ENCODE measurements around the gene DOCK6.

Gene DOCK6

DNA sequence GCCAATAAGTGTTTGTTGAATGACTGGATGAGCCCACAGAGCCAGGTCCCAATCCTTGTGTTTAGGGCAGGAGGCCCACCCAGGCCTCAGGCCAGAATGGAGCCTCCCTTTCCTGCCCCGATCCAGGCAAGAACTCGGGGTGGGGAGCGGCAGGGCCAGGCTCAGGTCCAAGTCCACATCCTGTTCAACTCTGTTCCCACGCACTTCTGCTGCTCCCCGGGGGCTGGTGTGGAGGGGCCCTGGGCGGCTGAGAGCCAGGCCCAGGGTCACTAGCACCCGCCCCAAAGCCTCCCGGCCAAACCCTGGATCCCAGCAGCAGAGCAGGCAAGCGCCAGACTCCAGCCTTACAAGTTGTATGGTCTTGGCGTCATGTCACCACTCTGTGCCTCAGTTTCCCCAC lies 14.9 kb downstream of the DOCK6 start:
- H3K4me3 ChIP-seq (ENCODE audit: low read length) = no peak overlapping the region
- DNase-seq (ENCODE audit: low read depth) = no peak

DNA sequence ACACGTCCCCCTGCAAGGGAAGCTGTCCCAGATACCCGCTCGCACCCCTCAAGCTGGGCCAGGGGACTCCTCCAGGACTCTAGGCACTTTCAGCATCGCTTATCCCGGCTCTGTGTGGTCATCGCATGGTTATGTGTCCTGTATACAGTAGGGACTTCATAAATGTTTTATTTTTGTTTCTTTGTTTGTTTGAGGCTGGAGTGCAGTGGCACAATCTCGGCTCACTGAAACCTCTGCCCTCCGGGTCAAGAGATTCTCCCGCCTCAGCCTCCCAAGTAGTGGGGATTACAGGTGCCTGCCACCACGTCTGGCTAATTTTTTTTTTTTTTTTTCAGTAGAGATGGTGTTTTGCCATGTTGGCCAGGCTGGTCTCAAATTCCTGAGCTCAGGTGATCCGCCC lies 15.4 kb downstream of the DOCK6 start:
- TF ChIP-seq, protein P1, sequence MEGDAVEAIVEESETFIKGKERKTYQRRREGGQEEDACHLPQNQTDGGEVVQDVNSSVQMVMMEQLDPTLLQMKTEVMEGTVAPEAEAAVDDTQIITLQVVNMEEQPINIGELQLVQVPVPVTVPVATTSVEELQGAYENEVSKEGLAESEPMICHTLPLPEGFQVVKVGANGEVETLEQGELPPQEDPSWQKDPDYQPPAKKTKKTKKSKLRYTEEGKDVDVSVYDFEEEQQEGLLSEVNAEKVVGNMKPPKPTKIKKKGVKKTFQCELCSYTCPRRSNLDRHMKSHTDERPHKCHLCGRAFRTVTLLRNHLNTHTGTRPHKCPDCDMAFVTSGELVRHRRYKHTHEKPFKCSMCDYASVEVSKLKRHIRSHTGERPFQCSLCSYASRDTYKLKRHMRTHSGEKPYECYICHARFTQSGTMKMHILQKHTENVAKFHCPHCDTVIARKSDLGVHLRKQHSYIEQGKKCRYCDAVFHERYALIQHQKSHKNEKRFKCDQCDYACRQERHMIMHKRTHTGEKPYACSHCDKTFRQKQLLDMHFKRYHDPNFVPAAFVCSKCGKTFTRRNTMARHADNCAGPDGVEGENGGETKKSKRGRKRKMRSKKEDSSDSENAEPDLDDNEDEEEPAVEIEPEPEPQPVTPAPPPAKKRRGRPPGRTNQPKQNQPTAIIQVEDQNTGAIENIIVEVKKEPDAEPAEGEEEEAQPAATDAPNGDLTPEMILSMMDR (conservative IDR thresholded peaks at IDR 0.05; ENCODE audit: low read length) = no peak
- DNase-seq (ENCODE audit: low read depth) = no peak
- no peak overlapping the region for H3K4me3 ChIP-seq (ENCODE audit: low read length)

More for the DNA sequence above, 14.9 kb downstream of the DOCK6 start:
- TF ChIP-seq, protein P1 (conservative IDR thresholded peaks at IDR 0.05; ENCODE audit: low read length) = no peak

DNA sequence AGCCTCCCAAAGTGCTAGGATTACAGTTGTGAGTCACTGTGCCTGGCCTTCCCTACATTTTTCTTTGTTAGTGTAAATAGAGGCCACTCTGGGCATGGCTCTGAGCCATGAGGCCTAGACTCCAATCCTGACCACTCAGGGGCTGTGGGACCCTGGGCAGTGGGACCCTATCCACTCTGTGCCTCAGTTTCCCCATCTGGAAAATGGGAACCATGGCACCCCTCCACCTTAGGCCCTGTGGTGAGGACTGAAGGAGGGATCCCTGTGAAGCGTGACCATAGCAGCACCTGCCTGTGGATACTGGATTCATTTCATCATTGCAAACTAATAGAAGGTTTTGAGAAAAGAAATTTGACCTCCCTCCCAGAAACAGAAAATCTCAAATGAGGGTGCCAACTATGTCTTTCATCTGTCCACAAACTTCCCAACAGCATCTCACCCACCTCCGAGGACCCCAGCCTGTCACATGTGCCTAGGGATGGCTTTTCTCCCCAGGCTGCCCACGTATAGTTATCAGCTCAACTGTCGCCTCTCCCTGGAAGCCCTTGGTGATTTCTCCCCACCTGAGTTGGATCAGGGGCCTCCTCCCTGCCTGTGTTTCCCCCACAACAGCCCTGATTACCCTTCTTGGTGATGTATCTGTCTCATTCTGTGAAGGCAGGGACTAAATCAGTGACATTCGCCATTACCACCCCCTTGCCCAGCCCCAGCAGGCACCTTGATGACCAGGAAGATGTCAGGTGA lies 17.3 kb downstream of the DOCK6 start:
- TF ChIP-seq, protein P1 (conservative IDR thresholded peaks at IDR 0.05; ENCODE audit: low read length) = no peak
- no peak for DNase-seq (ENCODE audit: low read depth)

DNA sequence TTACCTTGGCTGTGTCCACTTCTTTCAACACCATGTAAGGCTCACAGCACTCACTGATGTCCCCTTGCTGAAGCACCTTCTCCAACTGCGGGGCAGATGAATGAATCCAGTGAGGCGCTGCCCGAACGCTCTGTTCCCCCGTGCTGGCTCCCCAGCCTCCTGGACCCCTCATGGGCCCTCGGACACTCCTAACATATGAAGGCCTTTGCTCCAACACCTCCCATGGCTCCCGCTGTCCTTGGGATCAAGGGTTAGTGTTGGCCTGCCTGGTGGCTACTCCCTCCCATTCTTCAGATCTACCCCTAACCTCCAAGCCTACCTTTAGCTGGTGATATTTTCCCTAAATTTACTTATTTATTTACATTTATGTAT lies 18.5 kb downstream of the DOCK6 start:
- TF ChIP-seq, protein P1 (conservative IDR thresholded peaks at IDR 0.05; ENCODE audit: low read length) = no peak
- no peak overlapping the region for H3K4me3 ChIP-seq (ENCODE audit: low read length)
- DNase-seq (ENCODE audit: low read depth) = no peak

More for the DNA sequence above, 17.3 kb downstream of the DOCK6 start:
- H3K4me3 ChIP-seq (ENCODE audit: low read length) = no peak overlapping the region

DNA sequence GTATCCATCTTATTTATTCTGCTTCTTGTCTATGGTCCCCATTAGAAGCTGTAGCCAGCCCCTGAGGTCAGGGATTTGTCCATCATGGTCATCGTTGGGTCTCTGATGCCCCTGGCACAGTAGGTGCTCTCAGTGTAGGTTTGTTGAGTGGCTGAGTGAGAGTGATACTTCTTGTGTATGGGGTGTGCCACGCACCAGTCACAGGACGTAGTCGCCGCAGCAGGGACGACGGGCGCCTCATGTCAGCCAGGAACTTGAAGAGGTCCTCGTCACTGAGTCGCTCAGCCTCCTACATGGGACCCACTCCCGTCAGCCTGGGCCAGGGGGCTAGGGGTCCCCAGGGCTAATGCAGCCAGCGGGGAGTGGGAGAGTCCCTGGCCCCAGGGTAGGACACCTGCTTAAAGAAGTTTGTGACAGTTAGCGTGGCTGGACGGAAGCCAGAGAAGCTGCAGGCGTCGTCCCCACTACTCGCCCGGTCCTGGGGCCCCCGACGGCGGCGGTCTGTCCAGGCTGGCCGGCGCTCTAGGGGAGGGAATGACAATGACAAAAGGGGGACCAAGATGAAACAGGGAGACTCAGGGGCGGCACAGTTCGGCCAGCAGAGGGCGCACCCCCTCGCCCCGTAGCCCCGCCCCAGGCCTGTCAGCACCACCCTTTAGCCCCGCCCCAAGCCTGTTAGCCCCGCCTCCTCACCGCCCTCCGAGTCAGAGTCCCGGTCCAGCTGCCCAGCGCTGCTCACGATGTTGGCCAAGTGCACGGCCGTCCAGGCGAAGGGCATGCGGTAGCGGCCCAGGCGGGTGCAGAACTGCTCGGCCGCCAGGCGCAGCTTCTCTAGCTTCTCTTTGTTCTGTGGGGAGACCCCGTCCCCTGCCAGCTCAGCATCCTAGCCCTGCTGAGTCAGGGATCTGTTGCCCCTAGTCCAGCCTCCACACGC lies 19.2 kb downstream of the DOCK6 start:
- no peak overlapping the region for H3K4me3 ChIP-seq (ENCODE audit: low read length)
- TF ChIP-seq, protein P1 (conservative IDR thresholded peaks at IDR 0.05; ENCODE audit: low read length) = peak; percentile 54
- DNase-seq (ENCODE audit: low read depth) = peak; percentile 66

DNA sequence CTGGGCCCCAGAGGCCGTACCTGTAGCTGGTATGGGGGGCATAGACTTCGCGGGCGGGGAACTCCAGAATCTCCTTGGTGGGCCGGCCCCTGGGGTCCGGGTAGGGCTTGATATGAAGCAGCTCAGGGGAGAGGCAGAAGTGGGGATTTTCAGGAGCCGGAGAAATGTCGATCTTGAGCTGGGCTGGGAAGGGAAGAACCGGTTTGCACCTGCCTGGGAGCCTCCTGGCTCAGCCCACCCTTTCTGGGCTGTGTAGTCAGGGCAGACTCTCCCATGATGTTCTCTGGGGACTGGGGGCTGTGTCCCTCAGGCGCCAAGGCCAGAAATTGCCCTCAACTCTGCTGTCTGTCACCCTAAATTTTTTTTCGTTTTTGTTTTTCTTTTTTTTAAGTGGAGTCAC lies 20.3 kb downstream of the DOCK6 start:
- H3K4me3 ChIP-seq (ENCODE audit: low read length) = no peak overlapping the region
- no peak for DNase-seq (ENCODE audit: low read depth)
- TF ChIP-seq, protein P1 (conservative IDR thresholded peaks at IDR 0.05; ENCODE audit: low read length) = no peak
